Type B pancreatic cell (in vitro differentiated cells): ENCODE measurements around the gene TSPAN17. TPM values are rescaled to one million over a fixed set of nuclear protein-coding genes. Genes with fewer than 3 reads are reported as not detected.

Source experiments
- DNase-seq: peaks from one replicate; pipeline ENCODE4 v3.0.0; 2021; ENCODE audit warnings: mixed read lengths; ENCODE audit not compliant: unreplicated experiment; ENCODE audit errors: extremely low spot score
- H3K27ac Mint-ChIP-seq: 2 replicates; pipeline ENCODE4 v1.8.0; 2021; ENCODE audit warnings: mild to moderate bottlenecking, mixed read lengths
- H3K27me3 Mint-ChIP-seq: 2 replicates; pipeline ENCODE4 v1.8.0; 2021; ENCODE audit warnings: mixed read lengths
- H3K36me3 Mint-ChIP-seq: 2 replicates; pipeline ENCODE4 v1.8.0; 2021; ENCODE audit warnings: mixed read lengths
- H3K4me1 Mint-ChIP-seq: one replicate; pipeline ENCODE4 v1.8.0; 2021; ENCODE audit warnings: mixed read lengths; ENCODE audit not compliant: unreplicated experiment
- H3K4me3 Mint-ChIP-seq: 2 replicates; pipeline ENCODE4 v1.8.0; 2021; ENCODE audit warnings: mild to moderate bottlenecking, mixed read lengths
- H3K9me3 Mint-ChIP-seq: 2 replicates; pipeline ENCODE4 v1.8.0; 2021; ENCODE audit warnings: mixed read lengths
- CTCF ChIP-seq: fragments of 200-600 bp; sonication (generic); conservative IDR thresholded peaks from 2 replicates; pipeline ENCODE4 v1.5.0; 2021; ENCODE audit warnings: antibody characterized with exemption, mild to moderate bottlenecking
- total RNA-seq: library from RNA; stranded (reverse); gene quantifications from 2 replicates; pipeline ENCODE4 v1.2.1, GENCODE V29; 2021; ENCODE audit warnings: low replicate concordance

TSPAN17 gene
- total RNA-seq, 1 donor from 2014 or later = 45.9 TPM

DNA sequence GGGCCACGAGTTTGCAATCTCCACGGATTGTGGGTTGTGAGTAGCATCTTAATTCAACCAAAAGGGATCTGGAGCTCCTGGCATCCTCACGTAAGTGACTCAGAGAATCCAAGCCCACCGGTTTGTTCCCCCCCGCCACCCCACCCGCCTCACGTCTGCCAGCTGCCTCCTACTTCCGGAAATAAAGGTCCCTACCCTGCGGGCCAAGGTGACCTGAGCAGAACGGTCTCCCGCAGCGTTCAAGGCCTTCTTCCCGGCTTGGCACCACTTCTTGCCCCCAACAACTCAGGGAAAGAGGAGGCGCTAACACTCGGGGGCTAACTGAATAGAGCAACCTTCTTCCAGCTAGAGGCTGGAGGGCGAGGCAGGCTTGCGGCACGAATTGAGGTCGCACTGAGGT is 28.5 kb upstream of the TSPAN17 start:
- no peaks in the 10 kb centered on the region for H3K36me3 Mint-ChIP-seq
- H3K4me3 Mint-ChIP-seq = no peak overlapping the region

DNA sequence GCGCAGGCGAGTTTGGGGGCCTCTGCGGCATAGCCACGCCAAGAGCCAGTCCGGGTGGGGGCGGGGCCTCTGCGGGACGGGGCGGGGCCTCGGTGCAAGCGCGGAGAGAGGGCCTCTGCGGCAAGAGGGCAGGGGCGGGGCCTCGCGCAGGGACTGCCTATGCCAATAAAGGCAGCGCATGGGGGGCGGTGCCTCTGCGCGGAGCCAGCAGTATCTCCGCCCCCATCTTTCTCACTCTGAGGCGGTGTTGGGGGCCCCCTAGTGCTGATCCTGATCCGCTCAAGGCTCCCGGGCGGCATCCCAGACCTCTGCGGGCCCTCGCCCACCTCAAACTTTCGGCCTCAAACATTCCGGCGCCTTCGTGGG is 28.1 kb upstream of the TSPAN17 start:
- H3K4me3 Mint-ChIP-seq = no peak overlapping the region
- no peaks in the 10 kb centered on the region for H3K9me3 Mint-ChIP-seq
- H3K27me3 Mint-ChIP-seq = peaks cover 95% of the 10 kb centered on the region
- no peaks in the 10 kb centered on the region for H3K4me1 Mint-ChIP-seq
- TF ChIP-seq CTCF = peak; percentile 61
- H3K27ac Mint-ChIP-seq = no peak overlapping the region
- peak; percentile 81 for DNase-seq
- no peaks in the 10 kb centered on the region for H3K36me3 Mint-ChIP-seq

More for the DNA sequence above, 28.5 kb upstream of the TSPAN17 start:
- no peaks in the 10 kb centered on the region for H3K9me3 Mint-ChIP-seq
- H3K4me1 Mint-ChIP-seq = no peaks in the 10 kb centered on the region
- no peak overlapping the region for H3K27ac Mint-ChIP-seq
- peaks cover 95% of the 10 kb centered on the region for H3K27me3 Mint-ChIP-seq
- TF ChIP-seq CTCF = no peak
- no peak for DNase-seq

GRCh38 chr5:176619569-176620332 is 27.5 kb upstream of the TSPAN17 start:
- Mint-ChIP-seq H3K27ac (no peak overlapping the region), H3K27me3 (peaks cover 96% of the 10 kb centered on the region), H3K9me3 (no peaks in the 10 kb centered on the region), H3K4me1 (no peaks in the 10 kb centered on the region), H3K36me3 (no peaks in the 10 kb centered on the region), H3K4me3 (no peak overlapping the region)
- no peak for DNase-seq
- peak; percentile 6 for TF ChIP-seq CTCF

DNA sequence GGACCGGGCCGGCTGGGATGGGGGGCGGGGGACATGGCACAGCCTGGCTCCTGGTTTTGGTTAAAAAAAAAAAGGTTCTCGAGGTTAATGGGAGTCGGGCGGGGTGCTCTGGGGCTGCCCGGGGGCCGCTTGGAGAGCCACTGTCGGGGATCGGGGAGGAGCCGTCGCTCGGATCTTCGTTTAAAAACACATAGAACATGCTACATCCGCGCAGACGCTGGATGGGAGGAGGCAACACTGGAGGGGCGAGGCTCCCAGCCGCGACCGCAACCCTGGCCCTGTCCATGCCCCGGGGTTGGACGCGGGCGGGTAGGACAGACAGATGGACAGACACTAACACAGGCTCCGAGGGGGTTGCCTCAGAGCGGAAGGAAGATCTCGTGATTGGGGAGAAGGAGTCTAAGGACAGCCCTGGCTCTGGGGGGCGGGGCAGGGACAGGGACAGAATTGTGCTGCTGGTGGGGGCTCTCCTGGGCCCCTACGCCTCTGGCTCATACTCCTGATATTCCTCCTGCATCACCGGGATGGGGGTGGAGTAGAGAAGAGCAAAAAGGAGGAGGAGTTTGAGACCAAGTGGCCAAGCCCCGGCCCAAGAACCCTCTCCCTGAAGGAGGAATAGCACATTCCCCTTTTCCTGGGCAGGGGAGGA is 26.8 kb upstream of the TSPAN17 start:
- Mint-ChIP-seq H3K9me3 (no peaks in the 10 kb centered on the region), H3K36me3 (no peaks in the 10 kb centered on the region), H3K4me3 (no peak overlapping the region), H3K27me3 (peaks cover 97% of the 10 kb centered on the region), H3K27ac (no peak overlapping the region), H3K4me1 (no peaks in the 10 kb centered on the region)
- DNase-seq = no peak
- no peak for TF ChIP-seq CTCF

DNA sequence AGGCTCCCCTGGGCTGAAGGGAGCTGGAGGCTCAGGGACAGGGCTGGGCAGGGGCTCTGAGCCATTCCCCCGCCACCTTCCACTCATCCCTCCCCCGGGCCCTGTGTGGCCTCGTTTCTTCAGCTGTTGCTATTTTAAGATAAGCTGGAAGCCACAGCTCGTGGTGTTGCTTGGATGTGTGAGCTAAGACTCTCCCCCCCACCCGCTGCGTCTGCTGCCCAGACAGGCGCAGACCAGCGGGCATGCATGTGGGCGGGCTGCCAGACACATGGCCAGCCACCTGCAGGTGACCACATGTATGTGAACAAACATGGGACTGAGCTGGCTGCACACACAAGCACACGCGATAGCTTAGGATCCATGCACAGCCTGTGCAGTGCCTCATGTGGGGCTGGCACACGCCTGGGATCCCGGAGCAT is 25.6 kb upstream of the TSPAN17 start:
- TF ChIP-seq CTCF = no peak
- no peaks in the 10 kb centered on the region for H3K9me3 Mint-ChIP-seq
- H3K36me3 Mint-ChIP-seq = no peaks in the 10 kb centered on the region
- no peak overlapping the region for H3K27ac Mint-ChIP-seq
- DNase-seq = no peak
- H3K4me3 Mint-ChIP-seq = no peak overlapping the region
- no peaks in the 10 kb centered on the region for H3K4me1 Mint-ChIP-seq
- peaks cover 96% of the 10 kb centered on the region for H3K27me3 Mint-ChIP-seq
